ENCODE data around the gene EXTL1. TPM values are rescaled to one million over a fixed set of nuclear protein-coding genes. Genes with fewer than 3 reads are reported as not detected.
A peak's percentile ranks its signal among the peaks of the same experiment; 100 is the strongest.

EXTL1 gene
- total and polyA plus RNA-seq, 10 of the 15 experiments (the other 5 are each of a cell fraction or from before 2014, with no cell fraction given) = not detected

GRCh38 chr1:25997828-25998761 lies 23.5 kb upstream of the EXTL1 start, which contains the start of gene PAFAH2 (continued):
- TF ChIP-seq MTA2 (IDR thresholded peaks at IDR 0.05; ENCODE audit: low read depth) (peak; percentile 69), POU2F2 (IDR thresholded peaks at IDR 0.05; ENCODE audit: borderline replicate concordance, low read depth, low read length) (peak; percentile 94), ATF3 (IDR thresholded peaks at IDR 0.05; ENCODE audit: borderline replicate concordance, extremely low read depth, low read depth, low read length) (peak; percentile 80; the same call in 1 of the 2 replicates), SKIL (IDR thresholded peaks at IDR 0.05; ENCODE audit: low read depth, poor library complexity, severe bottlenecking) (peak; percentile 82), TCF12 (IDR thresholded peaks at IDR 0.05; ENCODE audit: low read depth, low read length) (no peak), KAT2A (conservative IDR thresholded peaks at IDR 0.05; ENCODE audit: control insufficient read depth, low read depth, low read length) (no peak), MLLT1 (IDR thresholded peaks at IDR 0.05) (peak; percentile 94), REST (IDR thresholded peaks at IDR 0.05; ENCODE audit: low read depth, low read length) (no peak), STAT3 (IDR thresholded peaks at IDR 0.05; ENCODE audit: low read depth, low read length) (no peak), MEF2A (IDR thresholded peaks at IDR 0.05; ENCODE audit: insufficient read depth, low read depth, low read length) (peak; percentile 71), HSF1 (IDR thresholded peaks at IDR 0.05; ENCODE audit: low read depth, low read length) (peak; percentile 90), ELK1 (IDR thresholded peaks at IDR 0.05; ENCODE audit: low read depth, low read length) (peak; percentile 35; the same call in 1 of the 2 replicates), BCLAF1 (IDR thresholded peaks at IDR 0.05) (no peak)

Data from GM12878 (cell line).